ENCODE data around the gene CBX8.

CBX8 gene

DNA sequence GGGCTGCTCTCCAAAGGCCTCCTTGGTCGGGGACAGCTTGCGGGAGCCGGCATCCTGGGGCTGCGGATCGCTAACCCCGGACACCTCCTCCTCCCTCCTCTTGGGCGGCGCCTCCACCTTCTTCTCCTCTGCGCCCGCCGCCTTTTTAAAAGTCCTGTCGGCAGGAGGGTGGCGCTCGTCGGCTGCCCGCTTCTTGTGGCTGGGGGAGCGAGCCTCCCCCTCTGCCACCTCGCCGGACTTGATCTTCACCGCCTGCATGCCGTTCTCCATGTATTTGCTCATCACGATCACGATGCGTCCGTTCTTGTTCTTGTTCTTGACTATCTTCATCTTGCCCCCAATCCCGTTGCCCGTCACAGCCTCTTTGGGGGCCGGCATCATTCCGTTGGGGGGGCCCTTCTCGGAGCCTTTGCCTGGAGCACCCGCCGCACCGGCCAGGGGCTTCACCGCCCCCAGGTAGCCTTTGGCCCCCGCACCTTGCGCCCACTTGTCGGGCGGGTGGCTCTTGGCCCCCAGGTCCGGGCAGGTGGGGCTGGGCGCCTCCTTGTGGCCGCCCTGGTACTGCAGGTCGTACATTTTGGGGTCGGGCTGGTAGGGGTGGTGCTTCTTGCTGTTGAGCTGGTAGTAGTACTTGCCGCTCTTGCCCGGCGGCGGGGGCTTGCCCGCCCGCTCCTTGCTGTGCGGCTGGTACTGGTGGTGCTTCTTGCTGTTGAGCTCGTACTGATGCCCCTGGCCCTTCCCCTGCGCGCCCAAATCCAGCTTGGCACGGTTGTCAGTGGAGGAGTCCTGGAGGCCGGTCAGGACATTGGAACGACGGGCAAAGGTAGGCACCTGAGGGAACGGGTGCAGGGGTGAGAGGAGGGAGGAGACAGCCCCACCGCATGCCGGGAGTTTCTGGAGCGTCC, 37.9 kb upstream of the CBX8 start:
- no peak for DNase-seq

DNA sequence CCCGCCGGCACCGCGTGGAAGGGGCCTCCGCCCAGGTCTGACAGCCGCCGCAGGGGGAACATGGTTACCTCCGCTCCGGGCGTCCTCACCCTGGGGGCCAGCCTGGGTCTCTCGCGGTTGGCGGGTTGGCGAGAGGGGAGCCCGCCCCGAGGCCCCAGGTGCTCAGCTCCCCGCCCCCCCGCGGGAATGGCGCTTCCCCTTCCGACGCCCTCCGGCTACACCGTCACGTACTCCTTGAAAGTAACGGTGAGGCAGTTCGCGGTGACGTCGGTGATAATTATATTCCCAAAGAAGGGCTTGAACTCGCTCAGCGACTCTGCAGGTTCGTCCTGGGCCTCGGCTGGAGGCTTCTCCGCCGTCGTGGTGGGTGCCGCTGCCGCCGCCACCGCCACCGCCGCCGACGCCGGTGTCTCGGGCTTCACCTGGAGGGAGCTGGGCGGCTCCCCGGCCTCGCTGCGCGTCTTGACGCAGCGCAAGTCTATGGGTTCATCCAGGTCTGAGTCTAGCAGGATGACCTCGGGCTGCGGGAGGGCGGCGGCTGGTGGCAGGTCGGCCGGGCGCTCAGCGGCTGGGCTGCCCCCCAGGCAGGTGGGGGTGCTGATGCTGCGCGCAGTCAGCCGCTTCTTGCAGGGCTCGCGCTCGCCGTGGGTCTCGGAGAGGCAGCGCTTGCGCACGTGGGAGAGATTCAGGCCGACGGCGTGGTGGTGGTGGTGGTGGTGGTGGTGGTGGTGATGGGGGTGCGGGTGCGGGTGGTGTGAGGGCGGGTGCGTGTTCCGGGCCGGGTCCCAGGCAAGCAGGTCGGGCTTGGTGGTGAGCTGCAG, 37.1 kb upstream of the CBX8 start:
- DNase-seq: no peak

DNA sequence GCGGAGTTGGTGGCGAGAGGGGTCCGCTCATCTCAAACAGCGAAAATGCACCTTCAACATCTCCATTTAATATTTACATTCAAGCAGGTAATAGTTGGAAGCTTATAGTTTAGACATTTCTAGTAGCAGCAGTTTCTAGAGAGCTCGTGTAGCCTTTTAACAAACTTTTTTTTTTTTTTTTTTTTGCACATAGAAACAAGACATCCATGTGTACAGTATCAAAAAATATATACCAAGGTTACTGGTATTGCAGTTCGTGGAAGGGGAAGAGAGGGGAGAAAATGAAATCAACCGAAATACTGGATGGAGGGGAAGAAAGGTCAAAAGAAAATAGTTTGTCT, 36.2 kb upstream of the CBX8 start:
- DNase-seq: no peak

DNA sequence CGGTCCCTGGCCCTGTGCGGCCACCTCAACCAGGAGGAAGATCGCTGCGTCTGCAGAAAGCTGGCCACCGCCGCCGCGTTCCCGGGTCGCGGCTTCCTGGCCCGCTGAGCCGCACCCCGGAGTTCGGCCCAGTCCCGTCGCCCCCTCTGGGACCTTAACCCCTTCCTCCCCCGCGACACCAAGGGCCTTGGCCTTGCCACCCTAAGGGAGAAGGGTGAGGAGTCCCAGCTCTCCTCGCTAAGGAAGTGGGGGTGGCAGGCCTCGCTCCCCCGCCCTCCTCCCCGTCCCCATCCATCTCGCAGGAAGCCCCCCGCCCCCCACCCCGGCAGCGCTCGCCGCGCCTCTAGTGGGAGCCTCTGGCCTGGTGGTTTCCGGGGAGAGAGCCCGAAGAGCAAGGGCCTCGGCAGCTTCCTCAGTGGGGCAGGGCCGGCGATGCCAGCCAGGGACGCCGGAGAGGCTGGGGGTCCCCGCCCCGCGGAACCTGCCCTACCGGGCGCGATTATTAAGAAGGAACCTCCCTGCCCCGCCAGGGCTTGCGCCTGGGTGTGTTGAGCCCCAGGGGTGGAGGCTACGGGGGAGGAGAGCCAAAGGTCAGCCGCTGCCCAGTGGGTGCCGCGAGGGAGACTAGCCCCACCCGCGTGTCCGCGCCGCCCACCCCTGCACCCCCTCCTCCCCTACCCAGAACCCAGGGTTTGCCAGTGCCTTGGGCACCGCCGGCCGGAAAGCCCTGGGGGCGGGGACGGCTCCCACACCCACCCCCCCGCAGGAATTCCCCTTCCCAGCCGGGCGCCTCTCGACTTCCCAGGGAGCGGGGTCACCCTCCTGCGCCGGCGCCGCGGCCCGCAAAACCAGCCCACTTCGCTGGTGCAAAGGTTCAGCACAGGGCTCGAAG, 35.6 kb upstream of the CBX8 start:
- no peak for DNase-seq

DNA sequence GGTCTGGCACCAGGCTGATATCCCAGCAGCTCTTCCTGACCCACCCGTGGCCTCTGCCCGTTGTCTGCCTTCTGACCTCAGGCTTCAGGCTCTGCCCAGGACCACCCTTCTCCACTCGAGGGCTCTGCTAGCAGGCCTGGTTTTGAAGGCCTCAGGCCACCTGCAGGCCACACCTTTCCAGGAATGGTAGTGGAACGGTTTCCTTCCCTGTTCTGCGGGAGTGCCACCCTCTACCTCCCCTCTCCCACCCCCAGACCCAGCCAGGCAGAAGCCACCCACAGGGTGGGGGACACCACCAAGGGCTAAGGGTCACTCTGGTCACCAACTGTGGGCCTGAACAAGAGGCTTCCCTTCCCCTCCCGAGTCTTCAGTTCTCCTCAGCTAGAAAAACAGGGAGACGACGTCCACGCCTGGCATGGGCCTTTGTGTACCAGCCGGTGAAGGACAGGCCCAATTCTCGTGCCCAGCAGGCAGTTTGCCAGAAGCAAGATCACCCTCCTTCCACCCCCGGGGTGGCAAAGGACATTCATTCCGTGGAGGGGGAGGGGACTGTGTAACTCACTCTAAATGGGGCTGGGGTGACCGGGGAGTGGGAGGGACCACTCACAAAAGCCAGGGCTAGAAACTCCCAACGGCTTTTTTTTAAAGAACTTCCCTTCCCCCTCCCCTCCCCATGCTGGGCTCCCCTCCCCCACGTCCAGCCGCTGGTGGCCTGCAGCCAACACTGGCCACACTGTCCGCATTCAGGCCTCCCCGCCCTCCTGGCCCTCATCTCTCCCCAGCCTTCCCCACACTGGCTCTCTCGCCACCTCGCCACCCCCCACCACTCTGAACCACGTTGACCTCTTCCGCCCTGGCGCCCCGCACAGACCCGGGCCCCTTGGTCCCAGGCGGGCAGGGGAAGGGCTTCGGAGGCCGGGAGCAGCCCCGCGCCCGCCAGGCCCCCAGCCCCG, 34.7 kb upstream of the CBX8 start:
- no peak for DNase-seq

DNA sequence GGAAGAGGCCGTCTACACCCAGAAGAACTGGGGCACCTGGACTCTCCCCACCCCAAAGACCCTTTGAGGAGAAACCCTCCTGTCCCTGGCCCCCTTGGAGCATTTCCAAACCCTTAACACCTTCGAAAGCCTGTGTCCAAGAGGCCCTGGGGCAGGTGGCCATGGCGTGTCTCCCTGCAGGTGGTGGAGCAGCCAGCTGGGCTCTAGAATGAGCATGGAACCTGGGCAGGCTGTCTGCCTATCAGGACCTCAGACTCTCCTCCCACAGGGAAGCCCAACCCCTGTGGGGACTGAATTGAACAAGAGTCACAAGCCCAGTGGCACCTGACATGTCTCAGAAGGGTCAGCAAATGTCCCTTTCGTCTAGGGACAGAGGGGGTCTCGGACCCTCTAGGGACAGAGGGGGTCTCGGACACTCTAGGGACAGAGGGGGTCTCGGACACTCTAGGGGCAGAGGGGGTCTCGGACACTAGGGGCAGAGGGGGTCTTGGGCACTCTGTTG, 33.9 kb upstream of the CBX8 start:
- no peak for DNase-seq

DNA sequence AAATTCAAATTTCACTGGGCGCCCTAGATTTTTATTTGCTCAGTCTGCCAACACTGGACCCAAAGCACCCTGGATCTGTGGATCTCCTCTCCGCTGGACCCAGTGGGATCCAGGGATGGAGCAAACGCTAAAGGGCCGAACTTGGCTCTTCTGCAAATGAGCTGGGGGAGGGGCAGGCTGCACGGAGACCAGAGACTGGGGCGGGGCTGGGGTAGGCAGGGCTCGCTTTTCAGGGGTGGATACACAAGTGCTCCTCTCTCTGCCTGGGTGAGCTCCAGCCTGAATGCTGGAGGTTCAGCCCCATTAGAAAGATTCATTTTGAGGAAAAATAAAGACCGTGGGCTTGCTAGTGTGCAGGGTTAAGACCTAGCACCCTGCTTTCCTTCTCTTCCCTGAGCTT, 33.4 kb upstream of the CBX8 start:
- no peak for DNase-seq

DNA sequence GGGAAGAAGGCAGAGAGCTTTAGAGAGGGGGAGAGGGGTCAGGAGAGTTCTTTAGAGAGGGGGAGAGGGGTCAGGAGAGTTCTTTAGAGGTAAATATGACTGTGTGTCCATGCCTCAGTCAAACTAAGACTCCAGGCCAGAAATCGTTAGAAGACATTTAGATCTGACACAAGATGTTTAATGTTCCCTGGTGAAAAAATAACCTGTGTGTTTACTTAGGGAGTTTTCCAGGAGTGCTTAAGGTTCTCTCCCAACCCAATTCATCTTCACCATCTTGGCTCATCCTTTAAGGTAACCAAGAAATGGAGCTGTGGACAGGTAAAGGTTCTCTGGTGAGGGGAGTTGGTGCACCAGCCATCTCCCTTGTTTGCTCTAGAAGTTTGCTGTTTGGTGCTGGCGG, 32.6 kb upstream of the CBX8 start:
- DNase-seq: no peak

DNA sequence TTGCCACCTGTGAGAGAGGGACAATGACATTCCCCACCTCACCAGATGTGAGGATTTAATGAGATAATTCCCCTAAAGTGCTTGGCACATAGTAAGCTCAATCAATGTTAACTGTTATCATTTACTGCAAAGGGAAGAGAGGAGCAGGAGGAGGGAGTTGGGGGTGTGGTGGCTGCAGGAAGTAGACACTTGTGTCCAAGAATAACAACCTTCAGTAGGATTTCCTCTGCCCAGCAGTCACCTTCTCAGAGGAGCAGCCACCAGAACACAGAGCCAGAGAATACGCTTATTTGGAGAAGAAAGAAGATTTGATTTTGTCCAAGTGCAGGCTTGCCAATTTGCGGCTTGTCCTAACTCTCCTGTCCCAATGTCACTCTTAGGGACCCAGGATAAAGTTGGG, 32.1 kb upstream of the CBX8 start:
- no peak for DNase-seq

DNA sequence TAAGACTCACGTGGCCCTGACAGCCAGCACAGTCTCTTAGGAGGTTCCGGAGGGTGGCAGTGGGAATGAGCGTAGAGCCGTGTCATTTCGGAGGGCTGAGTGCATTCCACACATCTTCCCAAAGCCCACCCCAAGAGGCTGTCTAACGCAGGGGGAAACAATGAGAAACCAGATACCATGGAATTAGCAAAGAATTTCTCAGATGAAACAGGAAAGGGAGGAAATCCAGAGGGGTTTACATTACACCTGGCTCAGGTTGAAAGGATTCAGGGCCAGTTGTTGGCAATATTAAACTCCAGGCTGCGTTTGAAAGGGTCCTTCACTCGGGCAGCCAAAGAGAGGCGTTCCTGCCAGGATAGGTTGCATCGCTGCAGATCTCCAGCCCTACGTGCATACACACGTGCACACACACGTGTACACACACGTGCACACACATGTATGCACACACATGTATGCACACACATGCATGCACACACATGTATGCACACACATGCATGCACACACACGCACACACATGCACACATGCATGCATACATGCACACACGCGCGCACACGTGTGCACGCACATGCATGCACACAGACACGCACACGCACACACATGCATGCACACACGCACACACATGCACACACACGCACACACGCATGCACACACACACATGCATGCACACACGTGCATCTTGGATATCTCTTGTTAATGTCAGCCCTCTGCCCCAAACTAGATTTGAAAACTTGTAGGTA, 30.1 kb upstream of the CBX8 start:
- no peak for DNase-seq

DNA sequence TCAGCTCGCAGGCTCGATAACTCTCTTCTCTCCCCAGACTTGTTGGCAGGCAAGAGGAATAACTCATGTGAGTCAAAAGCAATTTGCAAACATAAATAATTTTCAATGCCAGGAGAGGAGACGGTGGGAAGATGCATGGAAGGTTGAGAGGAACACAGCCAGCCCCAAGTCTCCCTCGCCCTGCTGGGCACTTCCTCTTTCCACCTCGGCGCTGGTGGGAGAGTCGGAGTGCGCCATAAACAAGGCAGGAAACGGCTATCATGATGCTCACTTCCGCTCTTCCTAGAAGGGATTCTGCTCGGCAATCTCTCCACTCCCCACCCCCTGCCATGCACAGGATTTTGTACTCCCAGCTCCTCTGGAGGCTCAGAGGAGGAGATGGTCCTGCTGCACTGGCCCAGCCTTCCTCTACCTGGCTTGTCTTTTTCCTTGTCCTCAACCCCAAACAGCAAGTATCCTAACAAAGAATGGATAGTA, 29.4 kb upstream of the CBX8 start:
- no peak for DNase-seq

DNA sequence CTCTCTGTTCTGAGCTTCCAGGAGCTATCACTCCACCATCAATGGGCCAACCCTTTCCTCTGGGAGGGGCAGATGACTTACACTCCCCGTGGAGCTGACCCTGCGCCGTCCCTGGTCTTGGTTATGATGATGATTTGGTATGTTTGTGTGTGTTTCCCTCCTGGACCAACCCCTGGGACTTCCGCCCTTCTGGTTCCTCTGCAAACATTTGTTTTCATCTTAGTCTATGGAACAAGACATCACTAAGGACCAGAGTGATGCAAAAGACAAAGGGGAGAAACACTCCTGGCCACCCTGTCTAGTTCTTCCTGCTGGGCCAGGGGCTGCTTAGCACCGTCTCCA, 28.7 kb upstream of the CBX8 start:
- DNase-seq: no peak

DNA sequence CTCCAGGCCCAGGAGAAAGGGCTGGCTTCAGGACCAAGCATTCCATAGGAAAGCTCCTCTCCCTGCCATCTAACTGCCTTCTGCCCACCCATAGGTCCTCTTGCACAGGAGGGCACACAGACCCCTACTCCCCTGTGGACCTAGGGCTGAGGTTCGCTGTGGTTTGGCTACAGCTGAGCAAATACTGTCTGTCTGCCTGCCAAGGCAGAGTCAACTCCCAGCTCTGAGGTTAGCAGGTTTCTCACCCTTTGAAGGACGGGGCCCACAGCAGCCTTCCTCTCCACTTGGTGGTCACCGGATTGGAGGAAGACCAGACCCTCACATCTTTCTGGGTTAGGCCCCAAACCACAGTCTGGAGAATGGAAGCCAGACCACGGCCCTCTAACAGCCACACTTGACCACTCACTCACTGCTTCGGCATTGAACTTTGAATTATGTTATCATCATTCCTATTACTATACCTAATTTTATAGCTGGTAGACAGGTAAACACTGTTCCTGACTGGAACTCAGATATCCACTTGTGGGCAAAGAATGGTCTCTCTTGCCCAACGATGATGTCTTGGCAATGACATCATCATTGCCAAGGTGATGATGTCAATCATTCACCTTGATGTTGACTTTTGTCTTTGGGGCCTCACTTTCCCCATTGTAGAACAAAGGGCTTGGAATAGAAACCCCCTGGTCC, 28.2 kb upstream of the CBX8 start:
- DNase-seq: no peak

DNA sequence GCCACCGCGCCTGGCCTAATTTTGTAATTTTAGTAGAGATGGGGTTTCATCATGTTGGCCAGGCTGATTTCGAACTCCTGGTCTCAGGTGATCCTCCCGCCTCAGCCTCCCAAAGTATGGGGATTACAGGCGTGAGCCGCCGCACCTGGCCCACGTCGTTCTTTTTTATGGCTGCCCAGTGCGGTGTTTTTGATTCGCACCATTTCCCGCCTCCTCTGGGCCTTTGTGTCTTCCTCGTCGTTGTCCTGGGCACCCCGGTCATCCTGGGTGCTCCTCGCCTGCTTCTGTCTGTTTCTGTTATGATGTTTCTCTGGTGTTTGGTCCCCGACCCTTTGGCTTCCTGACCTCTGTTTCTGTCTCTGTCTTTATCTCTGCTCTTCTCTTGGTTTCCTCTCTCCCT, 27.4 kb upstream of the CBX8 start:
- DNase-seq: no peak

DNA sequence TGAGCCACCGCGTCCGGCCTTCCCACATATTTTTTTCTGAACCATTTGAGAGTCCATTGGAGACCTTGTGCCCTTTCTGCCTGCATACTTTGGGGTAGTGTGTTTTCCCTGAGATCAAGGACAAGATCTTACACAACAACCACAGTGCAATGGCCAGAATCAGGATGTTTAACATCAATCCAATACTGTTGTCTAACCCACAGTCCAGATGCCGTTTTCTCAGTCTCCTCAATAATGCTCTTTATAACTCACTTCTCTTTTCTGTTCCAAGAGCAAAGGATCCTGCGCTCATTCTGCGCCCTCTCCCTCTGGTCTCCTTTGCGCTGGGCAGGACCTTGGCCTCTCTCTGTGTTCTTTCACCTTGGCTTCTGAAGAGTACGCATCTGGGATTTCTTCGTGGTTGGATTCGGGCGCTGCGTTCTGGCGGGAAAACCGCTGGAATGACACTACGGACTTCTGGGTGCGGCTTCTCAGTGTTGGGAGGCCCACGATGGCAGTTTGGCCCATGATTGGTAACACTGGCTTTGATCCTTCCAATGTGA, 25.8 kb upstream of the CBX8 start:
- DNase-seq: no peak

DNA sequence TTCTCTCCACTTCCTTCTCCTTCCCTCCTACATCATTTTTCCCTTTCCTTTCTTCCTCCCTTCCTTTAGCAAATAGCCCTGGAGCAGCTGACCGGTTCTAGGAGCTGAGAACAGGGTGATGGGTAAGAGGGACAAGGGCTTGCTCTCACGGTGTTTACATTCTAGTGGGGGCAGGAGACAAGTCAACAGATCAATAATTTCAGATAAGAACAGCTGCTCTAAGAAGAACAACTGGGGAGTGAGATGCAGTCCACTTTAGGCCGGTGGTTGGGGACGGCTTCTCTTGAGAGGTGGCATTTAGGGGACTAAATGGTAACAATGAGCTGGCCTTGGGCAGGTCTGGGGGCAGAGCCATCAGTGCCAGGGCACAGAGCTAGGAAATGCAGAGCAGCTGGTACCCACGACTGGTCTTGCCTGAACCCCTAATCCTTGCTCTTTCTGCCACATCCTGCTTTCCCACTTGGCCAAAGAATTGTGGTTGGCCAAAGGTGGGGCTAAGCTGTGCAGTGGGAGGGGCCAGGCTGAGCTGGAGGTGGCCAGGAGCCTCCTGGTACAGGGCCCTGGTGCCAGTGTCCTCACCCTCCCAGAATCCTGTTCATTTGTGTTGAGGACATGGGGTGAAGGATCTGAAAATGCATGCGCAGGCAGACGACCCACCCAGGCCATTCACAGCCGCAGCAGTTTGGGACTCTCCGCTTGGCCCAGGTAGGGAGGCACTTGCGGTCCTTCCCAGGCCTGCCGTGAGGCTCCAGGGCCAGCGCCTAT, 24.6 kb upstream of the CBX8 start:
- no peak for DNase-seq

DNA sequence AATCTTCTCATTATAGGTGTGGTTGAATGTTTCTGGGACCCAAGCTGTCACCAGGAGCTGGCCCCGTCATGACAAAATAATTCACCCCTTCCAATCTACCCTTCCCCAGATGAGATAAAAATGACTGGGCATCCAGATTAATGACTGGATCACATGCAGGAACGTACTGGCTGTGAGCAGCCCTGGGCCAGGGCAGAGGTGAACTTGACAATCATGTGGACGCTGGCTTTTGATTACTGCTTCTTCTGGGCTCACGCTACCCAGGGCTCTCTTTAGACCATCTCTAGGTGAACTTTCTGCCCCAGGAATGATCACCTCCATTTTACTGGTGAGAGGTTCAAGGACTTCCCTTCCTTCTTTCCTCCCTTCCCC, 24.1 kb upstream of the CBX8 start:
- DNase-seq: no peak

DNA sequence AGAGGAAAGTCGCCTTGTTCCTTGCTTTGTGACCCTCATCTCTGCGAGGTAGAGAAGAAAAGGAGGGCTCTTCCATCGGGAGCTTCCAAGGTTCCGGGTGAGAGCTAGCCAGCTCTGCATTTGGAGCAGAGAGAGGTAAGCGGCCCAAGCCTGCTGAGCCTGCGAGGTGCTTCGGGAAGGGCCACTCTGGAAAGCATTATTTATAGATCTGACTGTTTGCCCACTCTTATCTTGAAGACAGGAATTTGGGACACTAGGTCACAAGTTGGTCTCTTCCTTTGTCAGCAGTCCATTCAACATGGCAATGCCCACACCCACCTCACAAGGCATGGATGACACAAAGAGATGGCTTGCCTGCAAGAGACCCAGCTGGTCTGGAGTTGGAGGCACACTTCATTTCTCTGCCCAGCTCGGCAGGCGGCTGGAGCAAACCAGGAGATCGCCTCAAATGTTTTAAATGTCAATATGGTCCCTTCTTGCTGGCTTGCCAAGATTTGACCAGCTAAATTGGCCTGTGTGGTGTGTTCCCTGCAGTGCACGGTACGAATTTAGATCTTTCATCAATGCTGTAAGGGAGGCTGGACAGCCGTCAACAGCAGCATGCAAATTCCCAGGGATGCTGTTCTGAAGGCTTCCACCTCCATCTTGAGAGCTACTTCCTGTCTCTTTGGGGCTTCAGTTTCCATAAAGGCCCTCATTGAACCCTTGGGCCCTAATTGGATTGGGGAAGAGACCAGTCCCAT, 22.8 kb upstream of the CBX8 start:
- DNase-seq: no peak

DNA sequence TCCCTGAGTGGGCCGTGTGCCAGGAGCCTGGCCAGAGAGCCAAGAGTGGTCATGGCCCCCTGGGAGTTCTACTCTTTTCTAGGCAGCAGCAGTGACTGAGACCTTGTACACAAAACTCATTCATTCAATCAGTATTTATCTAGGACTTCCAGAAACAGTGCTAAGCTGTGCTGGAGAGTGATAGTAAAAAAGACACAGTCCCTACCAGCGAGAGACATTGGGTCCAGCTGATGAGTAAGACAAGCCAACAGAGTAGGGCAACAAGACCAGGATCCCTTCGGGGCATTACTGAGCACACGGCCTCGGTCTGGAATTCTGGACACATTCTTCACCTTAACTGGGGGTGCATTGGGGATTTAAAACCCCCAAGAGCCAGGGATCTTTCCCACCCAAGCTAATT, 22.2 kb upstream of the CBX8 start:
- no peak for DNase-seq
